Measurements from ENCODE around the gene FTO.

FTO gene

DNA sequence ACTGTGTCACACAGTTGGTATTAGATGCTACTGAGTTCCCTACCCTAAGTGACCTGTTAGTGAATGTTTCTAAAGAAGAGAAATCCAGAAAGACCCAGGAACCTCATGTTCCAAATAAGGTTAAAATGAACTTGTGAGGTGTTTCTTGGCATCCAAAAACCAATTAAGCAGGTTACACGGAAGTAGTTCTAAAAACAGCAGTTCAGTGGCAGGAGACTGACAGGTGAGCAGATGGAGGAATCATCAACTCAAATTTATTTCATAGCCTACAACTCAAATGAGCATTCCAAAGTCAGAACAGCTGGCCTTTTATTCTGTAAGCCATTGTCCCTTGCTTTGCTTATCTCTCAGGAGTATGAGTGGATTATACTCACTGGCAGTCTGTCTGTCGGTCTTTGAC lies 394.3 kb downstream of the FTO start:
- no peaks in the 10 kb centered on the region for H3K9me3 ChIP-seq (ENCODE audit: insufficient read depth, low read length)
- H3K9me2 ChIP-seq (replicated peaks; ENCODE audit: insufficient read depth, low read length): no peaks in the 10 kb centered on the region
- H3K27me3 ChIP-seq (ENCODE audit: low read length): no peaks in the 10 kb centered on the region
- TF ChIP-seq CTCF (IDR thresholded peaks at IDR 0.05; ENCODE audit: insufficient read depth, low read length, poor library complexity, severe bottlenecking) (no peak), EZH2phosphoT487 (conservative IDR thresholded peaks at IDR 0.05; ENCODE audit: low read length) (no peak)
- H3K36me3 ChIP-seq (ENCODE audit: low read length): no peaks in the 10 kb centered on the region
- H3K4me2 ChIP-seq (ENCODE audit: low read depth, low read length, poor library complexity, severe bottlenecking): no peak overlapping the region
- no peaks in the 10 kb centered on the region for H4K20me1 ChIP-seq (ENCODE audit: low read depth, low read length)
- H3F3A ChIP-seq (ENCODE audit: insufficient read depth): no peaks in the 10 kb centered on the region
- no peak overlapping the region for H3K4me3 ChIP-seq (ENCODE audit: insufficient read depth, low read length, poor library complexity, severe bottlenecking)
- H3K9ac ChIP-seq (ENCODE audit: low read length): no peak overlapping the region
- no peak overlapping the region for H2AFZ ChIP-seq (ENCODE audit: low read depth, low read length, severe bottlenecking)
- no peak overlapping the region for H3K27ac ChIP-seq (ENCODE audit: low read depth, low read length)
- H3K79me2 ChIP-seq (ENCODE audit: insufficient read depth, low read length): no peaks in the 10 kb centered on the region

DNA sequence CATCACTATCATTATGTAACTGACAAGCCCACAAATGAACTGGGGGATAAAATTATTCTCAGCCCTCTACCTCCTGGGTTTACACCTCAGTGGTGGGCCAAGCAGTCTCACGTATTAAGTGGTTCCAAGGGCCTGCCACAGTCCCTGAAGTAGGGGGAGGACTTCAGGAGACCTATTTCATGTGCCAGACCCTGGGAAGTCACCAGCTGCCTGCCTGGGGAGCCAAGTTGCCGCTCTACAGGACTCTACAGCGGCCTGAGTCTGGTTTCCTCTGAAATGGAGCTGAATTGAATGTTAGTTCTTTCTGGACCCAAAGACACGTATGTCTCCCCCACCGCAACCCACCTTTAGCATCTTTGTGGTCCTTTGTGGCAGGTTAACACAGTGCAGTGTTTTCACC lies 395.7 kb downstream of the FTO start:
- Histone ChIP-seq H4K20me1 (ENCODE audit: low read depth, low read length) (no peaks in the 10 kb centered on the region), H3K79me2 (ENCODE audit: insufficient read depth, low read length) (no peaks in the 10 kb centered on the region), H3K4me3 (ENCODE audit: insufficient read depth, low read length, poor library complexity, severe bottlenecking) (no peak overlapping the region), H3K4me2 (ENCODE audit: low read depth, low read length, poor library complexity, severe bottlenecking) (no peak overlapping the region), H3K36me3 (ENCODE audit: low read length) (no peaks in the 10 kb centered on the region), H3K9me2 (replicated peaks; ENCODE audit: insufficient read depth, low read length) (no peaks in the 10 kb centered on the region), H3K9me3 (ENCODE audit: insufficient read depth, low read length) (no peaks in the 10 kb centered on the region), H2AFZ (ENCODE audit: low read depth, low read length, severe bottlenecking) (no peak overlapping the region), H3K27me3 (ENCODE audit: low read length) (no peaks in the 10 kb centered on the region), H3K27ac (ENCODE audit: low read depth, low read length) (no peak overlapping the region), H3F3A (ENCODE audit: insufficient read depth) (no peaks in the 10 kb centered on the region), H3K9ac (ENCODE audit: low read length) (no peak overlapping the region)
- TF ChIP-seq CTCF (IDR thresholded peaks at IDR 0.05; ENCODE audit: insufficient read depth, low read length, poor library complexity, severe bottlenecking) (no peak), EZH2phosphoT487 (conservative IDR thresholded peaks at IDR 0.05; ENCODE audit: low read length) (no peak)

- no peak overlapping the region for H2AFZ ChIP-seq (ENCODE audit: low read depth, low read length, severe bottlenecking)
- H3K9me2 ChIP-seq (replicated peaks; ENCODE audit: insufficient read depth, low read length): no peaks in the 10 kb centered on the region
- H3K79me2 ChIP-seq (ENCODE audit: insufficient read depth, low read length): no peaks in the 10 kb centered on the region
- no peak overlapping the region for H3K4me2 ChIP-seq (ENCODE audit: low read depth, low read length, poor library complexity, severe bottlenecking)
- no peak overlapping the region for H3K9ac ChIP-seq (ENCODE audit: low read length)
- H3F3A ChIP-seq (ENCODE audit: insufficient read depth): no peaks in the 10 kb centered on the region
- H3K27ac ChIP-seq (ENCODE audit: low read depth, low read length): no peak overlapping the region
- TF ChIP-seq EZH2phosphoT487 (conservative IDR thresholded peaks at IDR 0.05; ENCODE audit: low read length) (no peak), CTCF (IDR thresholded peaks at IDR 0.05; ENCODE audit: insufficient read depth, low read length, poor library complexity, severe bottlenecking) (no peak)
- no peaks in the 10 kb centered on the region for H4K20me1 ChIP-seq (ENCODE audit: low read depth, low read length)
- H3K36me3 ChIP-seq (ENCODE audit: low read length): no peaks in the 10 kb centered on the region
- no peak overlapping the region for H3K4me3 ChIP-seq (ENCODE audit: insufficient read depth, low read length, poor library complexity, severe bottlenecking)
- H3K27me3 ChIP-seq (ENCODE audit: low read length): no peaks in the 10 kb centered on the region
- no peaks in the 10 kb centered on the region for H3K9me3 ChIP-seq (ENCODE audit: insufficient read depth, low read length)
These were observed 399.2 kb downstream of the FTO start for GRCh38 chr16:54102888-54103866.
